HT1080 (cell line): ENCODE data around the gene CTAG1B. TPM values are rescaled to one million over a fixed set of nuclear protein-coding genes. Genes with fewer than 3 reads are reported as not detected.
"Not testable (repeated sequence)": the region's sequence is repeated elsewhere in the genome, so short reads cannot be mapped to it uniquely, and the experiment has no call there.

Source experiments
- DNase-seq: peaks from one replicate; pipeline ENCODE4 v3.0.0-alpha.2; 2015; ENCODE audit warnings: low read depth
- total RNA-seq: library from RNA; depleted of rRNA; stranded (reverse); fragments of >200 nt; shearing (Covaris generic); gene quantifications from 2 replicates; pipeline ENCODE4 v1.2.3, GENCODE V29; 2014

The CTAG1B gene
- total RNA-seq, 1 experiment from 2014 or later, result 128 TPM

GRCh38 chrX:154628960-154629359, 9.9 kb upstream of the CTAG1B start:
- DNase-seq, result not testable (repeated sequence)

GRCh38 chrX:154620767-154621414, 1.8 kb upstream of the CTAG1B start:
- not testable (repeated sequence) for DNase-seq

- not testable (repeated sequence) for DNase-seq
Measured at GRCh38 chrX:154613586-154613985, 5.5 kb downstream of the CTAG1B start.

GRCh38 chrX:154611146-154611545, 7.9 kb downstream of the CTAG1B start:
- not testable (repeated sequence) for DNase-seq

GRCh38 chrX:154608823-154609222, 10.3 kb downstream of the CTAG1B start:
- not testable (repeated sequence) for DNase-seq

GRCh38 chrX:154607976-154608375, 11.1 kb downstream of the CTAG1B start:
- DNase-seq, result not testable (repeated sequence)

- DNase-seq, result no peak
Measured at GRCh38 chrX:154607370-154607769, 11.7 kb downstream of the CTAG1B start.

GRCh38 chrX:154605566-154605965, 13.5 kb downstream of the CTAG1B start:
- no peak for DNase-seq

- peak; percentile 90 for DNase-seq
Measured at GRCh38 chrX:154603438-154604430, 15.3 kb downstream of the CTAG1B start.

- no peak for DNase-seq
Measured at GRCh38 chrX:154602766-154603437, 16.2 kb downstream of the CTAG1B start.

GRCh38 chrX:154602226-154602625, 16.9 kb downstream of the CTAG1B start:
- no peak for DNase-seq

- DNase-seq, result peak; percentile 55
Measured at GRCh38 chrX:154600759-154601374, 18.2 kb downstream of the CTAG1B start.

GRCh38 chrX:154599531-154599930, 19.6 kb downstream of the CTAG1B start:
- no peak for DNase-seq

- DNase-seq, result no peak
Measured at GRCh38 chrX:154598656-154599055, 20.4 kb downstream of the CTAG1B start.

- no peak for DNase-seq
Measured at GRCh38 chrX:154597221-154597620, 21.9 kb downstream of the CTAG1B start.

- peak; percentile 71 for DNase-seq
Measured at GRCh38 chrX:154596290-154596929, 22.7 kb downstream of the CTAG1B start.

- no peak for DNase-seq
Measured at GRCh38 chrX:154595559-154596249, 23.4 kb downstream of the CTAG1B start.

GRCh38 chrX:154594491-154594890, 24.6 kb downstream of the CTAG1B start:
- DNase-seq, result no peak

GRCh38 chrX:154593201-154593600, 25.9 kb downstream of the CTAG1B start:
- DNase-seq, result no peak

GRCh38 chrX:154592505-154592904, 26.6 kb downstream of the CTAG1B start:
- DNase-seq, result no peak
